GM18526 (cell line): ENCODE measurements around the gene RGS17.

Experiments used
- POLR2A ChIP-seq: IDR thresholded peaks from 3 replicates; pipeline ENCODE4 v1.6.1; 2011; ENCODE audit not compliant: insufficient read length; ENCODE audit errors: extremely low read depth

The RGS17 gene

DNA sequence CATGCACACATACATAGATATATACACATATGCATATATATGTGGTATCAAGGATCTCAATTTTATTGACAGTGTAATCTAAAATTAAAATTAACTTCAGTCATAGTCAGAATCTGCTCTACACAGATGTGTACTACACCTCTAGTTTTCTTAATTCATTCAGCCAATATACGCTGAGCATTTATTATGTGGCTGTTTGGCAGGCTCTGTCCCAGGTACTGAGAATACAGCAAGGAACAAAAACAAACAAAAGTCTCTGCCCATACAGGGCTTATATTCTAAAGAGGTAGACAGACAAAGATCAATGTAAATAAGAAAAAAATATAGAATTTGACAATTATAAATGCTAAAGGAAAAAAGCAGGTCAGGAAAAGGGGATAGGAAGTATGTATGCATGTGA, 7.8 kb upstream of the RGS17 start:
- no peak for TF ChIP-seq POLR2A

DNA sequence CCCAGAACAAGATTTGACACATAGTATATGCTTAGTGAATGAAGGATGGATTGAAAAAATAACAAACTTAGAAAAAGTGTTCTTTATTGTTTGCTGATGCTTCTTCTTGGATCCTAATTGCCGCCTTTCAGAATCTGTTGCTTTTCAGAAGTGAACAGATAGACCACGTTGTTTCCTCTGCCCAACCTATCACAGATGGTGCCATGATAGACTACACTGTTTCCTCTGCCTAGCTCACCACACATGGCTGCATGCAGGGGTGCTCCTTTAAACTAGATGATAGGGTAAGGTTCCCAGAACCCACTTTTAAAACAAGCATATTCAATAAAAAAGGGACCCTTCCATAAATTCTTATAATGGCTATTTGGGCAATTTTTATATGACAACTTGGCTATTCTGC, 4.6 kb upstream of the RGS17 start:
- TF ChIP-seq POLR2A: no peak

DNA sequence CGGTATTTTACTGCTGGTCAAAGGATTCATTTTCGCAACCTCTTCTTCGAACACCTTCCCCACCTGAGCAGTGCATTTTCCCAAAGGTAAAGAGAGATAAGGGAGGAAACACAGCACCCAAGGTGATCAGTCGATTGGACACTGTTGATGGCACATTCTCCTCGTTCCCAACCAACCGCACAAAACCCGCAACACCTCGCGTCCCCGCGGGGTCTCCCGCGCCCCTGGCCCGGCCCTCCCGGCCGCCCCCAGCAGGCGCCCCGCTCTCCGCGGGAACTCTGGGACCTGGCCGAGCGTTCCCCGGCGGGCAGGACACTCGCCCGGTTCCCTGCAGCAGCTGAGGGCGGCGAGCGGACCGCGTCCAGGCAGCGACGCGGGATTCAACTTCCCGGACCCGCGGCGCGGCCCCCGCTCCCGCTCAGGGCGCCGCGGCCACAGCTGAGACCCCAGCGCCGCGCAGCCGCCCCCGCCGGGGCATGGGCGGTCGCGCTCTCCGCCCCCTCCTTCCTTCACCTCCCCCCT, 506 bp downstream of the RGS17 start:
- no peak for TF ChIP-seq POLR2A

DNA sequence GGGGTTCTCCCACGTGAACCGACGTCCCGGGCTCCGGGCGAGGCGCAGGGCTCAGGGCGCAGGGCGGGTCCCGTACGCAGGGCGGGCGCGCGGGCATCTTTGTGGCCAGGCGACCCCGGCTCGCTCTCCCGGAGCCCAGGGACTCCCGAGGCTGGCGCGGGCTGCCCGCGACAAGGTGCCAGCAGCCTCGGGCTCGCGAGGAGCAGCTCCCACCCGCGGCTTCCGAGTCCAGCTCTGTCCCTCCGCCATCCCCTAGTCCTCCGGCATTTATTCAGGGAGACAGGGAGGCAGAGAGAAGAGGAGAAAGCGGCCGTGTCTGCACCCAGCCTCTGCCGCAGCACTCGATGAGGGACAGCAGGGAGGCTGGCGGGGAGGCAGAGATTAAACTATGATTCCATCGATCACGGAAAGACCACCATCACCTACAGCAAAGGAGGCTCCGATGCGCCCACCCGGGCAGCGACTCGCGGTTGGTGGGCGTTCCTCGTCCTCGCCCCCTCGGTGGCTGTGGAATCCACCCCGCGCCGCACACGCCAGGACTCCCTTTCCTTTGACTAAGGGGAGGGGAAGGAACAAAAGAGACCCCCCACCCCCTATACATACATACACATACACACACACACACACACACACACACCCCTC, 1.1 kb downstream of the RGS17 start:
- TF ChIP-seq POLR2A: no peak

DNA sequence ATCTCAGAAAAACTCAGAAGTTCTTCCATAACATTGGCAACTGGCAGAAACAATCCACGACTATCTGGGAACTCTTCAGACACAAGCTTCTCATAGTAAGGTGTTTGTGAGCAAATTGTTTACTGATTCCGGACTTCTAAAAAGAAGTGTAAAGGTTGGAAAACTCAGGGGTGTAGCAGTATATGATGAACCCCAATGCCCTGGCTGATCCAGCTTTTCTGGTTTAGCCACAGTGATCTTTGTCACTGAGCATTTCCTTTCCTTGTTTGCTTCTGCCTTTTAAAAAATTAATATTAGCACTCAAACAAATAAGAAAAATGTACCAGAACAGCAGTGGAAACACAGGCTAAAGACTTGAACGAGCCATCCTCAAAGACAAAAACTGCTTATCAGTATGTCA, 4.9 kb downstream of the RGS17 start:
- no peak for TF ChIP-seq POLR2A

DNA sequence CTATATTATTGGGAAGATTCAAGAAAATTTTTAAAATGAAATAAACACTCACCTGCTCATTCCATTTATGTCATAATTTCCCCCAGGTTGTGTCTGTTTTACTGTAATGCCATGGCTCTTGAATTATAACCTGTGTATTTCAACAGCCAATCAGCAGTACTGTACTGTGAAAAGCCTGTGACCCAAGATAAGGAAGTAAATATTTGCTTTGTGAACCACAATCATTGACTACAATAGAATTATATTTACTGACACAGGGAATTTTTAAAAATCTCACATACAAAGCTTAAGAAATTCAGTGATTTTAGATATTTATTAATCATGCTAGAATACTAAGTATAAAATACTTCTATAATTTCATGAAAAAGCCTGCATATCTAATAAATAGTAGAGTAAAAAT, 6.0 kb downstream of the RGS17 start:
- no peak for TF ChIP-seq POLR2A

DNA sequence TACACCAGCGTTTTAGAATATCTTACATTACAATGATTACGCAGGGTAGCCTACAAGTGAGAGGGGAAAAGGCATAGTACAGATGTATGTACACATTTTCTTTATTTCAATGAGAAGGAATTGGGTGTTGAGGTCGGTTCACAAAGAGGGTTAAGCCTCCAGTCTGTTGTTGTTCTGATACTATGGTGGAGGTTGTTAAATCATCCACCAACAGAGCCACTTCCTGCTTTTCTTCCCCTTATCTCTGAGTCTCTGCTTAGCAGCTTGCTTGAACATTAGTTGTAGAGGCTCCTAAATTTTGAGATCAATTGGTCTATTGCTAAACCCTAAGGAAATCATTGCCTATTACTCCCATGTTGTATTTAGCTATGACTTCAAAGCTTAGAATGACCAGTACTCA, 7.3 kb downstream of the RGS17 start:
- TF ChIP-seq POLR2A: no peak

DNA sequence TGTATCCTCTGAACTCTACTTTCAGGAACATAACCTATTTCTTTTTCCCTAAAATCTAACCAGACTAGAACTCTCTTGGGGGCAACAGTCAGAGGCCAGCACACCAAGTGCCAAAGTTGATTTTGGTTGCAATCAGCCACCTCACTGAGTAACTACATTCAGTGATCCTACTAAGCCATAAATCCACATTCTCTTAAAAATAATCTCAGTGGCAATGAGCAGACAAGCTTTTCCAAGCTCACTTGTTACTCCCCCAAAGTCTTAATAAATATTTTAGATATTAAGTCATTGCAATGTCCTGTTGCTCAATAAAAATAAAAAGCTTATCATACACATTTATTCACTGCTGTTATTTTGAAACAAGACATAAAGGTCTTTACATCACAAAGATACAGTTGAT, 9.8 kb downstream of the RGS17 start:
- TF ChIP-seq POLR2A: no peak

DNA sequence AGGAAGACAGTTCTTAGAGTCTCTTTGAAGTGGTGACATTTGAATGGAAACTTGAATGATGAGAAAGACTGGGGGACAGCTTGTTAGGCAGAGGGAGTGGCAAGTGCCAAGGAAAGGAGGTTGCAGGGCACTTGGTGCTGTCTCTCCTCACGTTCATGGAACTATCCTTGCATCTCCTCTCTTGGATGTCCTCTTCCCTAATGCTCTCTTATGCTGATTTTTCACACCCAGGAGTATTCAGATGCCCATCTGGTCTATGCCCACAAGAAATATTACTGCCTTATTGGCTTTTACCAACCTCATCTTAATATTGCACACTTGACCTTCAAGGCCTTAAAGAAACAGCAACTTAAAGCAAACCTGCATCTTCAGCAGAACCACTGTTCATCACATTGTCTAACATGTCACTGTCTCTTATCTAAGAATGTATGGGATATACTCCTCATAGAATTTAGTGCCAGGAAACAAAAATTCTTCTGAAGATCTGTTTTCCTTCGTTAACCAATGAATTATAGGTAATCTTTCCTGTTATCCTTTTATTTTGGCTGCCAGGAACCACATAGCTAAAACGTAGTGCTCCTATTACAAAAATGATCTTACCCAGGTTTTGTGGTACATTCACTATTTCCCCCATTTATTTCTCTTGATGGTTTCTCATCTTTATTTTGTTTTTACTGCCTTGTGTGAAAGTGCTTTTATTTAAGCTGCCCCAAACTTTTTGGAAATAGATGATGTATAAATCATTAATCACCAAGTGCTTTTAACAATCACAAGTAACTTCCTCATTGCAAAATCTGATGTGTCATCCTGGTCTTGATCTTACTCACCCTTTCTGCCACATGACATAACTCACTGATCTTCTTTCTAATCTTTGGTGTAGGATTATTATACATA, 12.8 kb downstream of the RGS17 start:
- TF ChIP-seq POLR2A: no peak

DNA sequence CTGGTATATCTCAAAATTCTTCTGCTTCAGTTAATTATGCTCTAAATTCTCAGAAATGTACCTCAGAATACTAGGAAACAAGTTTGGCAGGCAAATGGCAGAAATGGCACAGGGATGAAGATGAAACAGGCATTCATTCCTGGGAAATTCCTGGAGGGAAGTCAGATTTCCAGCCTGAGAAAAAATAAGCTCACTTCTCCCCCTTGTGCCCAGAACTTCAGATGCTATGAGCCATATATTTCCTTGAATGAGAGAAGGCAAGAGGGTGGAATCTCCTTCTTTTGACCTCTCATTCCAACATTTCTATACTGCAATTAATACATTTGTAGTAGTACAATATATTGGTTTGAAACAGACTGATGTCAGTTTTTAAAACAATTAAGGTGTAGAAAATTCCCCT, 22.8 kb downstream of the RGS17 start:
- TF ChIP-seq POLR2A: no peak

DNA sequence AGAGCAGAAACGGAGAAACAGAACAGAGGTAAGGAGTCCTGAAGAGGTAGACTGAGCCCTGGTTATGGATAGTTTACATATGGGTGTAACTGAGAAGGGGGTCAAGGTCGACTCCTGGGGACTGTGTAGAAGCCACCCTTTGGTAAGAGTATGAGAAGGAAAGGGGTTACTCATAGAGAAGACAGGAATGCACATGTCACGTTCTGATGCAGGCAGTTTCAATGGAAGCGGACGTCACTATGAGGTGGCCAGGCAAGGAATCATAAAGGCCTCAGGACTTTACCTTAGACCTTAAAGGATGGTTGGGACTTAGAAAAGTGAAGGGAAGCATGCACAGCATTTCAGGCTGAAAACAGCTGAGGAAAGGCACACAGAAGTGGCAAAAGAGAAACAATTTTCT, 25.1 kb downstream of the RGS17 start:
- TF ChIP-seq POLR2A: no peak

DNA sequence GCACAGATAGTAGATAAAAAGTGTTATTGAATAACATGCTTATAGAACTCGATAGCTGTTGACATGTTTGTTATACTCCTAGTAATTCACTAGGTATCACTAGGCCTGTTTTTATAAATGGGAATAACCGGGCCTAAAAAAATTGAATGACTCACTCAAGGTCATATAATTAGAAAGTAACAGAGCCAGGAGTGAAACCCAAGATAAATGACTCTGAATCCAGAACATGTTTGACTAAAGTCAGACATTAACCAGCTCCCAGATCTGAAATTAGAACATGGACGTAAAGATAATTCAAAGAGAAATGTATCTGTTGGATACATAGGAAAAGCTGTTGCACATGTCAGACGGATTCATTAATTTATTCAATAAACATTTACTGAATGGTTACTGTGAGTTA, 26.9 kb downstream of the RGS17 start:
- TF ChIP-seq POLR2A: no peak

DNA sequence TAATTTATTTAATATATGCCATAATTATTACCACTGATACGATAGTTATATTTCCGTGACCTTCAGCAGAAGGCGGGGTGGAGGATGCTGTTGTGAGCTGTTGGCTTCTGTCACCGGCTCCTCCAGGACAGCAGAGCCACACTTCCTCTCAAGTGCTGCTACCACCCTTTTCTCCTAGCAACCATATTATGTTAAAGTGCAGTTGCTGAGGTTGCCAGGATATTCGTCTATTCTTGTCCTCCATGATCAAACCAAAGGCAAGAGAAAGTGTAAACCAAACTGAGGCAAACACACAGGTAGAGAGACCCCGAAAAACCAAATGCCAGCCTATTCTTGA, 27.8 kb downstream of the RGS17 start:
- TF ChIP-seq POLR2A: no peak

DNA sequence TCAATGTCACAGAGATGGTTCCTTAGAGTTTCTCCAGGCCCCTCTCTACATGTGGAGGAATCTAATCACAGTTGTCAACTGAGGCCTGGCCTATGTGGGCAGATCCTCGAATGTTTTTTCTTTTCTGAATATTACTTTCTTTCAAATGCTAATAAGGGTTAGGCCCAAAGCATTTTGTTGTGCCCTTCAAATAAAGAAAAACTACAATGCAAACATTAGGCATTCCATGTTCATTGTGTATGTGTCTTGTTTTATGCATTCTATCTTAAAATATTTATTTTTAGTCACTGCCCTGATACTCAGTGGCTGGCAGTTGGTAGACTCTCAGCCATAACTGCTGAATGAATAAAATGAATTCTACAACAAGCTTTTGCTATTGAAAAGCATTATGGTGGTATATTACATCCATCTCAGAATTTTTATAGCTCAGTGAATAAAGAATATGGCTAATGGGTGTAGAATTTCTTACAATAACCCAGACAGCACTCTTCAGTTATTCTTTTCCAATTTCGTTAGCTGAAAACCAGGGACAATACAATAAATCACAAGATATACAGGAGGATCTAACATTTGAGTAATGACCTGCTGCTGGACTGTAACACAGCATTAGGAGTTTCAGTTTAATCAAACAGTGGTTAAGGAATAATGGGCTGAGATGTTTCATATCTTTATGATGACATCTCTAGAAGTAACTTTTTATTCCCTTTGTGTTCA, 28.3 kb downstream of the RGS17 start:
- no peak for TF ChIP-seq POLR2A

DNA sequence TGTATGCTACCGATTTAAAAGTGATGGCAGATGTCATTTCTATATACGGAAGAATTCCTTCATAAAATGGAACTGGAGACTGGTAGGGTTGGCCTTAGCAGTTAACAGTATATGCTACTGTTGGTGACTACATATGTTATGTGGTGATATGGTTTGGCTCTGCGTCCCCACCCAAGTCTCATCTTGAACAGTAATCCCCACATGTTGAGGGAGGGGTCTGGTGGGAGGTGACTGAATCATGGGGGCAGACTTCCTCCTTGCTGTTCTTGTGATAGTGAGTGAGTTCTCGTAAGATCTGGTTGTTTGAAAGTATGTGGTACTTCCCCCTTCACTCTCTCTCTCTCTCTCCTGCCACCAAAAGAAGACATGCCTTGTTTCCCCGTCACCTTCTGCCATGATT, 29.6 kb downstream of the RGS17 start:
- TF ChIP-seq POLR2A: no peak

DNA sequence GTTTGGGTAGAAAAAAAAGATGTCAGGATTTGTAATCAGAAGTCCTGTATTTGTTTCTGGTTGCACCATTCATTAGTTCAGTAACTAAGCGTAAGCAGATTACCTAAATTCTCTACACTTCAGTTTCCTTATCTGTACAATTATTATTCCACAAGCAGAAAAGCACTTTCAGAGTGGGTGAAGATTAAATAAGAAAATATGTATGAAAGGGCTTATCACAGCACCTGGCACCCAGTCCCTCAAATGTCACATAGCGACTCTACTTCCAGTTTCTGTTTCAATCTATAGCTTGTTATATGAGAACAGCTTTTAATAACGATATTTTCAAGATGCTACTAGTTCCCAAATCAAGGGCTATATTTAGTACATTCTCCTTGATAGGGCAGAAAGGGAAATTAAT, 31.4 kb downstream of the RGS17 start:
- TF ChIP-seq POLR2A: no peak

DNA sequence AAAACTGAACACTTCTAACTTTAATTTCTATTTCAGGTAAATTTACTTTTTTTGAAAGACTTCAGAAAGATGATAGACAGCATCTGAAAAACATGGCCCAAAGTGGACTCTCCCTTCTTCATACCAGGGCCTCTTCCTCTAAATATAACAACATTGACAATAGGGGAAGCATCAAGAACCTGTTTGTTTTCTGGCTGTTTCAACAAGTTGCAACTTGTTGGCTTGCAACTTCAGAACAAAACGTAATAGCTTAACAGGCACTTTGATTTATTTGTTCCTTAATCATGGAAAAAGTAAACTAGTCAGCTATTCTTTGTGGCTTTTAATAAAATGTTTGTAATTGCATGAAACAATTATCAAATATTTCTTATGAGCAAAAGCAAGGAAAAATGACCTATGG, 34.3 kb downstream of the RGS17 start:
- no peak for TF ChIP-seq POLR2A

DNA sequence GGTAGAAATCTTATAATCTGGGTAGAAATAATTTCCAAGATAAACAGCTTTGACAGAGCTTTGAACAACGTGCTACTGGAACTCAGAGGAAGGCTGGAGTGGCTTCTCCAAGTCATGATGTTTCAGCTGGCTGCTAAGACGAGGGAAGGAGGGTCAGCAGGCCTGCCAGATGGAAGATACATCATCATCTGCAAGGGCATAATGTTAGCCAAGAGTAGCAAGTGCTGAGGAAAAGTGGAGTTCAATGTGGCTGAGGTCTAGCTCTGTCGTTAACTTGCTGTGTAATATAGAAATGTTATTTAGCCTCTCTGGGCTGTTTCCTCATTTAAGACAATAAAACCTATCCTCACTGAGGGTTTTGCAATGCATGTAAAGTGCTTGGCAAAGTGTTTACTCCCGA, 35.1 kb downstream of the RGS17 start:
- no peak for TF ChIP-seq POLR2A
